ENCODE results near the gene CYP3A4.
"Not testable (repeated sequence)": the region's sequence is repeated elsewhere in the genome, so short reads cannot be mapped to it uniquely, and the experiment has no call there.

The CYP3A4 gene

DNA sequence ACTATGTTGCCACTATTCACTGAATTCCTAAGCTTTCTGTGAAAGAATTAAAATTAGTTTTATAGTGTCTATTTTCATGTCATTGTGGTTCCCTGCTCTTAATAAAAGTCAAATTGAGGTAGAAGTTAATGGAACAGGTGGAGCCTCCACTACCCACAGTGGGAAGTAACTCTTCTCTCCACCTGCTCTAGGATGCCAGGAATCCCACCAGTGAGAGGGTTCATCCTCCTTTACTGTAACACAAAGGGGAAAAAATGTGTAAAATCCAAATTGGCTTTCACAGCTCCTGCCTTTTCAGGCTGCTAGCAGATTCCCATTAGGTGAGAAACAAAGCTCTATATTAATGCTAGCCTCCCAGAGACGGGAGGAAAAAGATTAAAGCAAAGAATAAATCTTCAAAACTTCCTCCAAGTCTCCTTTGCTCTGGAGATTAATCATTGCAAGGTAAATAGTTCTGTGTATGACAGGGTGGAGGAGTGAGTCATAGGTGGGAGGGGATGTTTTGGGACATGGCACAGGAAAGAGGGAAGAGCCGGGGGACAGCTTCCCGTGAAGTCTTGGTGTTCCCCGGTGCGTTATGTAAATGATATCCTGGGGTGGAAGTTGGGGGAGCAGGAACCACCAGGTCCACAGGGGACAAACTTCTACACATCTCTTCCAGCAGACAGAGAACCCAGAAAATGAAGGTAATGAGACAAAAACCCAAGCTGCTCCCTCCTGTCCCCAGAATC lies 32.5 kb downstream of the CYP3A4 start:
- DNase-seq: not testable (repeated sequence)

DNA sequence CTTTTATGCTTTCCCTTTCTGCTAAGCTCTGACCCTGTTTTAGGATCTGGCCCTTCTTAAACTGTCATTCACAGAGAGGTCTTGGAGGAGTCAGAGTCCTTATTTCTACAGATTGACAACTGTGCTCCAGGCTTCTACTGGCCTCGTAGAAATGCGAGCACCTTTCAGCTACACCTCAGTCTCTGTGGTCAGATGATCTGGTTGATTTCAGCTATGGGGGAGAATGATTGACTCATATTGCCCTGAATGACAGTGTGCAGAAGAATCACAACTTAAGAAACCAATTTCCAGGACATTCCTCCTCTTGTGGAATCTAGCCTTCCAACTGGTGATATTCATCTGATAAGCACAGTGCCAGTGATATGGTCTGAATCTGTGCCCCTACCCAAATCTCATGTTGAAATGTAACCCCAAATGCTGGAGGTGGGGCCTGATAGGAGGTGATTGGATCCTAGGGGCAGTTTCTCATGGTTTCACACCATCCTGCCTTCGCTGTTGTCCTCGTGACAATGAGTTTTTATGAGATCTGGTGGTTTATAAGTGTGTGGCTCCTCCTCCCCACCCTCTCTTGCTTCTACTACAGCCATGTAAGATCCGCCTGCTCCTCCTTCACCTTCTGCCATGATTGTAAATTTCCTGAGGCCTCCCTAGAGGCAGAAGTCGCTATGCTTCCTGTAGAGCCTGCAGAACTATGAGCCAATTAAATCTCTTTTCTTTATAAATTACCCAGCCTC lies 35.0 kb downstream of the CYP3A4 start:
- no peak for DNase-seq

DNA sequence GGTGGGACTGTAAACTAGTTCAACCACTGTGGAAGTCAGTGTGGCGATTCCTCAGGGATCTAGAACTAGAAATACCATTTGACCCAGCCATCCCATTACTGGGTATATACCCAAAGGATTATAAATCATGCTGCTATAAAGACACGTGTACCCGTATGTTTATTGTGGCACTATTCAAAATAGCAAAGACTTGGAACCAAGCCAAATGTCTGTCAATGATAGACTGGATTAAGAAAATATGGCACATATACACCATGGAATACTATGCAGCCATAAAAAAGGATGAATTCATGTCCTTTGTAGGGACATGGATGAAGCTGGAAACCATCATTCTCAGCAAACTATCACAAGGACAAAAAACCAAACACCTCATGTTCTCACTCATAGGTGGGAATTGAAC lies 37.1 kb downstream of the CYP3A4 start:
- not testable (repeated sequence) for DNase-seq

DNA sequence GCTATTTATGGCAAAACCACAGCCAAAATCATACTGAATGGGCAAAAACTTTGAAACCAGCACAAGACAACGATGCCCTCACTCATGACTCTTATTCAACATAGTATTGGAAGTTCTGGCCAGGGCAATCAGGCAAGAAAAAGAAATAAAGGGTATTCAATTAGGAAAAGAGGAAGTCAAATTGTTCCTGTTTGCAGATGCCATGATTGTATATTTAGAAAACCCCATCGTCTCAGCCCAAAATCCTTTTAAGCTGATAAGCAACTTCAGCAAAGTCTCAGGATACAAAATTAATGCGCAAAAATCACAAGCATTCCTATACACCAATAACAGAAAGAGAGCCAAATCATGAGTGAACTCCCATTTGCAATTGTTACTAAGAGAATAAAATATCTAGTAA lies 38.6 kb downstream of the CYP3A4 start:
- not testable (repeated sequence) for DNase-seq

DNA sequence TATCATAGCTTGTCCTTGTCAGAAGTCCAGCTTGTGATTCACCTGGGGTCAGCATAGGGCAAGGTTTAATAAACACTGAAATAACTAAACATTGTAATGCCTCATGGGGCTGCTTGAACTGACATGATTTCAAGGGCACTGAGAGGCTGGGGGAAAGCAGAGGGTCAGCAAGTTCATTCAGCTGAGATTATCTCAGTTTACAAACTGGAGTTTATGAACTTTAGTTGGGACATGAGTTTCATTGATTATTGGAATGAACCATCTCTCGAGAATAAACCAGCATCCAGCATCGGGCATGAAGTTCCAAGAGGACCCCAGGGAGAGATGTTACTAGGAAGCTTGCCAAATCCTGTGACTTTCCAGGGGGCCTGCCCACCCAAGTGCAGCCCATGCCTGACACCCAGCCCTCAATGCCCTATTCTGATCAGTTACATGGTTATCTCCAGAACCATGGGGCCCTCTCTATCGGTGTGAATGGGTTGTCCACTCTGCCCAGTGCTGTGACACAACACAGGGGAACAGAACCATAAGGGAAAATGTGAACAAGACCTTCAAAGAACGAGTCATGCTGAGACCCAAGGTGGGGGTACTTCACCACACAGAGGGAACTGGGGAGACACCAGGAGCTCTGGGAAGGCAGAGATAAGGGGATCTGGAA lies 41.1 kb downstream of the CYP3A4 start:
- DNase-seq: no peak

DNA sequence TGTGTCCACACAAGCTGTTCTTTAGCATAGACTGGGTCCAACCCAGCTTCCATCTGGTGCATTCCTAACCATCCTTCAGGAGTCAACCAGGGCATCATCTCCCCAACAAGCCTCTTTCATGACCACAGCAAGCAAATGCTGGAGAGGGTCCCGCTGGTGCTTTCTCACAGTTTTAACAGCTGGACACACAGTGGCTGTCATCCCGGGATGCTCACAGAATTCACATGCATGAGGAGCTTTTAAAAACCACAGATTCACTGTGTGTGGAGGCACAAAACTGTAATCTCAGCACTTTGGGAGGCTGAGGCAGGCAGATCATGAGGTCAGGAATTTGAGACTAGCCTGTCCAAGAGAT lies 42.6 kb downstream of the CYP3A4 start:
- DNase-seq: no peak

DNA sequence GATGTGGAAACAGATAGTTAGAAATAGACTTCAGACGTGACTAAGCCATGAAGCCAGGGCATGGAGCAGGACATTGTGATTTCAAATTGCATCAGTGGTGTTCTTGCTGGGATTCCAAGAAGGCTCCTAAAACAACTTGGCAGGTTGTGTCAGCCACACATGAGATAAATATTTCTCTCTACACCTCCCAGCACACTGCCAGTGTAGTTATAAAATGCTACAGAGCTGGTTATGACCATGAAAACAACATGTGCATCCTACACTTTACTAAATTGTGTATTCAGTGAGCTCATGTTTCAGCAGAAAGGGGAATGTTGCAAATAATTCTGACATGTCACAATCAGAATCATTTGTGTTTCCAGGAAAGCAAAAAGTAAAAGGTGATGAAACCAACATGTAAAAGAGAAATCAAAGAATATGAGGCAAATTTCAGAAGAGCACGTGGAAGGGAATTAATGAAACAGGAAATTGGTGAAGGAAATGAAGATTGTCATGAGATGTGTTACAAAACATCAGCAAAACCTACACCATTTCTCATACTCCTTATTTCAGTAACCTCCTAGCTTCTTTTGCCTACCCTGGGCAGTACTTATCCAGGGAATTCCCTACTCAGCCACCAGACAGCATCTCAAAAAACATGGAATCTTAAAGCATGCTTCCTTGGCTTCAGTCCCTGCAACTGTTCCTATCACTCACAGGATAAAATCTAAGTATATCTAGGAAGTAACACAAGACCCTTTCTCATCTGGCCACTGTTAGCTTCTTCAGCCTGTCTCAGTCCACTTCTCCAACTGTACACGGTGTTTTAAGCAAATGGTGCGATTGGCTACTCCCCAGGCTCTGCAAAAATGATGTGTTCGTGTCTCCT lies 43.2 kb downstream of the CYP3A4 start:
- DNase-seq: no peak

DNA sequence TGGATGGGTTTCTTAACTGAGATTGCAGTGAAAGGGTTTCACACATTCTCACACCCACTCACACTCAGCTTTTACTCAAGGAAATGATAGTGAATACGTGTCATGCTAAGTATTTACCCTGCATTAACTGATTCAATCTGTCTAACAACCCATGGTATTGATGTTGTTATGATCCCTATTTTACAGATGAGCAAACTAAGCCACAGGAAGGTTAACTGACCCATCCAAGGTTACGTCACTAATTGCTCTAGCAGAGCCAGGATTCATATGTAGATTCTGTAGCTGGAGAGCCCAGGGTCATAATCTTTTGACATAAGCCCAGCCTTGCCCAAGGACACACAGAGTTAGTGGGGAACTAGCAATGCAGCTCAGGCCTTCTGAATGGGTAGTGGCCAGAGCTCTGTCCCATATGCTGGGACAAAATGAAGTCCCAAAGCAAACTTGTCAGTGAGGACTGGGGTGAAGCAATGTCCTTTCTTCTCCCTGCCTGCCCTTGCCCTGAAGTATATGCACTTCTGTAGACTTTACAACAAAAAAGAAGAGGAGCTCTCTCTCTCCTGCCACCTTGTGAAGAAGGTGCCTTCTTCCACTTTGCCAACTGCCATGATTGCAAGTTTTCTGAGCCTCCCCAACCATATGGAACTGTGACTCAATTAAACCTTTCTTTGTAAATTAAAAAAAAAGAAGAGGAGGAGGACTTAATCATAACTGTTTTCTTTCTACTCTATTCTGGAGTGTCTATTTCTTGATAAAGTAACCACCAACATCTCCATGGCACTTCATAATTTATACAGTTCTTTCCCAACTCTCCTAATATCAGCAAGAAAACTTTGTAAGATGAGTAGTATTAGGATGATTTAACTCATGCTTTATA lies 44.0 kb downstream of the CYP3A4 start:
- no peak for DNase-seq

DNA sequence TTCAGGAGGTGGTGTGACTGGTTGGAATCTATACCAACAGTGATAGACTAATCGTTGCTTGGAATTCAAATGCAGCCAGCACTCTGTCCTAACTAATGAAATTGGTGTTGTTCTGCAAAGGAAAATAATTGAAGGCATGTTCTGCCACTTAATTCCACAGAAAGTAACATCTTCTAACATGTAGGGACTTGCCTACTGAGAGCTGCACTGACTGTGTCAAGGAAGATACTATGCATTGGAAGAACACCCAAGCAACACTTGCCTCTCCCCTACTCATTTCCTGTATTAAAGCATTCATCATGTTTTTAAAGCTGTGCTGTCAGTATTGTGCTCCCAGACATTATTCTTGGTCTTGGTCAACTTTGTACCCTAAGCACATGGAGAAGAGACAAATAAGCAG lies 46.3 kb downstream of the CYP3A4 start:
- DNase-seq: no peak

DNA sequence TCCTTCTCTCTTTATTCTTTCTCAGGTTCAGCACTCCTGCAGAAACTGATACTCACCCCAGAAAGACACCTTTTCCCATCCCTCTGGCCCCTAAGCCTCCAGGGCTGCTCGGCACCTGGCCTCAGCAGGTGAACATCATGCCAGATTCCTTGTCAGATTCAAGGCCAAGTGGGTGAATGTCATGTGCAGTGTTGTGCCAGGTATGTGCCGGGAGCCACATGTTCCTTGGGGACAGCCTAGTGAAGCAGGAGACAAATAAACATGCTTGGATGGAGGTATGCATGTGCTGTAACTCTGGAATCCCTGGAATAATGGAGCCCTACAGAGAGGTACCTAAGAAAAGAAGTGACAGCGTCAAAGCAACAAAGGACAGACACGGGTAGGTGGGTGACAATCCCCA lies 47.3 kb downstream of the CYP3A4 start:
- DNase-seq: not testable (repeated sequence)

DNA sequence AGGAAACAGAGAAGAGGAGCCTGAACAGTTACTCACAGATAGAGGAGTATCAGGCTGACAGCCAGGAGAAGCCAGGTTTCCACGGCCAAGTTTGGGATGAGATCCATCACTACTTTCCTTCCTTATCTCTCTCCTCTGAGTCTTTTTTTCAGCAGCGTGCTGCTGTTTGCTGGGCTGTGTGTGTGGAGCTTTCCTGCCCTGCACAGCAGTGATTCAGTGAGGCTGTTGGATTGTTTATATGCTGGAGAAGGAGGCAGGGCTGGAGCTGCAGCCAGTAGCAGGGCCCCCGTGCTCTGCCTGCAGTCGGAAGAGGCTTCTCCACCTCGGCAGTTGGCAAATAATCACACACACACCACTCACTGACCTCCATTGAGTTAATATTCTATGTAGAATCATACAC lies 49.0 kb downstream of the CYP3A4 start, which contains the start of gene CYP3A7:
Gene CYP3A7 (minus strand): TSS at position 210 of the 400 bp plus-strand sequence. CDS start 103 bp downstream, at position 107.
- DNase-seq: no peak

DNA sequence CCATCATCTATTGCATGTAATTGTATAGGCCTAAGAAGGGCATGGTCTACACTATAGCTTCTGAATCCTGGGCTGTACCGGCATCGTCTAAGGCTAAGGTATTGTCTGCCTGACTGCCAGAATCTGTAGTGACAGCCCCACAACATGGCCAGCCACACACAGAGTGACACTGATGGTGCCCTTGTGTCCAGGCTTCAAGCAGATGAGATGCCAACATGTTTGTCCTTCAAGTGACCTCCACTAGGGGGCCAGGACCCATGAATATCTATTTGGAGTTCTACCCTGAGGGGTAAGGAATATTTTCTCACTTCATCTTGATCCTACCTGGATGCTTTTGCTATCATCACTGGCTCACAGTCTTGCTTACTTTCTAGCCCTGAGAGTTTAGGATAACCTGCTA lies 50.5 kb downstream of the CYP3A4 start:
- DNase-seq: no peak

DNA sequence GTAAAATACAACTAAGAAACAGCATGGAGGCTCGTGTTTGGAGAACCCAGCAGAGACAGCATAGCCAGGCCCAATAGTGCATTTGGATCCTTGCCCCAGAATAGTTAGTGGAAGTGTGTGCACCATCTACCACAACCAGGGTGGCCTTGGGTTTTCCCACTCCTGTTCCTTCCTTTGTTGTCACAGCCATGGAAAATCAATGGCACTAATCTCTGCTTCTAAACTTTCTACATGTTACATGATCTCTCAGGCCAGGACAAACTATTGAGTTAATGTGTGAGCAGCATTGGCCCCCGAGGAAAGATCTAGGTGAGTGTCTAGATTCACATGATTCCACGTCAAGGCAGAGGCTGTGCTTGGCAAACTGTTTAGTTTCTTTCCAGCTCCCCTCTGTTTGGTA lies 51.0 kb downstream of the CYP3A4 start:
- DNase-seq: no peak

DNA sequence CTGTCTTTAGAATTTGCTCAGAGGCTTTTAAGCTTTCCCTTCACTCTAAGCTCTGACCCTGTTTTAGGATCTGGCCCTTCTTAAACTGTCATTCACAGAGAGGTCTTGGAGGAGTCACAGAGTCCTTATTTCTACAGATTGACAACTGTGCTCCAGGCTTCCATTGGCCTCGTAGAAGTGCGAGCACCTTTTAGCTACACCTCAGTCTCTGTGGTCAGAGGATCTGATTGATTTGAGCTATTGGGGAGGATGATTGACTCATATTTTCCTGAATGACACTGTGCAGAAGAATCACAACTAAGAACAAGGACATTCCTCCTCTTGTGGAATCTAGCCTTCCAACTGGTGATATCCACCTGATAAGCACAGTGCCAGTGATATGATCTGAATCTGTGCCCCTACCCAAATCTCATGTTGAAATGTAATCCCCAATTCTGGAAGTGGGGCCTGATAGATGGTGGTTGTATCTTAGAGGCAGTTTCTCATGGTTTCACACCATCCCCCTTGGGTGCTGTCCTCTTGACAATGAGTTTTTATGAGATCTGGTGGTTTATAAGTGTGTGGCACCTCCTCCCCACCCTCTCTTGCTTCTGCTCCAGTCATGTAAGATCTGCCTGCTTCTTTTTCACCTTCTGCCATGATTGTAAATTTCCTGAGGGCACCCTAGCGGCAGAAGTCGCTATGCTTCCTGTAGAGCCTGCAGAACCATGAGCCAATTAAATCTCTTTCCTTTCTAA lies 52.2 kb downstream of the CYP3A4 start:
- no peak for DNase-seq

DNA sequence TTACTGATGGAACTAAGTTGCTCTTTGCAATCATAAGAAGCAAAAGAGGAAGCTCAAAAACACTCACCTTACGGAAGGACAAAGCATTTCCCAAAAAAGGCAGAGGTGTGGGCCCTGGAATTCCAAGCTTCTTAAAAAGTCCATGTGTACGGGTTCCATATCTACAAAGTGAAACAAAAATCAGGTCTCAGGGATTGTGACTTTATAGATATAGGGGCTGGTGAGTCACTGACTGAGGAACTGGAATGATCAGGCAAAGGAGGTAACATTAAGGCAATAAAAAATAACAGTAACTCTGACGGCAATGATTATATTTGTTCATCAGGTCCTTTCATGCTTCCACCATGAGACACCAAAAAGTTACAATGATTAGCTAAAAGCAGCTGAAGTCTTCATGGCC lies 53.0 kb downstream of the CYP3A4 start:
- DNase-seq: no peak

DNA sequence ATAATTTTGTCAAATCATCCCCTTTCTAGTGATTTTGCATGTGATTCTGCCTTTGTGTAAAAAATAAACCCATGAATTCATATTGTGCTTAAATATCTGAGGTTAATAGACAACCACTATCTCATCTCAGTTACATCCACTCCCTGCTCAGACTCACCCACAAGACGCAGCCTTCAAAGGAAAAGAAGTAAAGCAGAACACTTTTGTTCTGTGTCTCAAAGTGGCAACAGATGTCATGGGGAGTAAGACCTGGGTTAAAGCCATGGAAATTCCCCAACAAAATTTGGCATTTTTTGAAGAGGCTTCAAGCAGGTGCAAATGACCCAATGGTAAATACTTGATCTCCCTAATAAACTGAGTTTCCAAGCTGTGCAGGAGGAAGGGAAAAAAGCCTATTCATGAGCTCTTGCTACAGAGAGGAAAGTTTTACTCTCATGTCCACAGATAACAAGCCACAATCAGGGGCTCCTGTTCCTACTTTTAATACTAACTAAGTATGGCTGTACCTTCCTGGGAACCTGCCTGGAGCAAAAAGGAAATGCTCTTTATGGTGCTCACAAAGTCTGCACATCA lies 53.7 kb downstream of the CYP3A4 start:
- DNase-seq: no peak

DNA sequence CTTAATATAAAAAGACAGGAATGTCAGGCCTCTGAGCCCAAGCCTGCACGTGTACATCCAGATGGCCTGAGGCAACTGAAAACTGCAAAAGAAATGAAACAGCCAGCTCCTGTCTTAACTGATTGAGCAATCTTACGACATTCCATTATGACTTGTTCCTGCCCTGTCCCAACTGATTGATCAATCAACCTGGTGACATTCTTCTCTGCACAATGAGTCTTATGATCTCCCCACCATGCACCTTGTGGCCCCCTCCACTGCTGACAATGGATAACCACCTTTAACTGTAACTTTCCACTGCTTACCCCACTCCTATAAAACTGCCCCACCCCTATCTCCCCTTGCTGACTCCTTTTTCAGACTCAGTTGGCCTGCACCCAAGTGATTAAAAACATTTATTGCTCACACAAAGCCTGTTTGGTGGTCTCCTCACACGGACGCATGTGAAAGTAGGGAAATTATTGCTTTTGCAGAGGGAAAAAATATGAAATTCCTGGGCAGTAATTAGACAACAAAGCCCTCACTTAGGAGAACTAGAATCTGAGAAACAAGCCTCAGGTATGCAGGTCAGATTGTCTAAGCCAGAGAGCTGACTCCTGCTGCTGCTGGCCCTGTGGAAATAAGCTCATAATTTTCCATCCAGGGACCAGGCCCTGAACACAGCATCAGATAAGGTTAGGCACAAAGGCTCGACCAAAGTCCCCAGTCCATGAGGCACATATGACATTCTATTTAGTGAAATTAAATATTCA lies 54.3 kb downstream of the CYP3A4 start:
- DNase-seq: no peak

DNA sequence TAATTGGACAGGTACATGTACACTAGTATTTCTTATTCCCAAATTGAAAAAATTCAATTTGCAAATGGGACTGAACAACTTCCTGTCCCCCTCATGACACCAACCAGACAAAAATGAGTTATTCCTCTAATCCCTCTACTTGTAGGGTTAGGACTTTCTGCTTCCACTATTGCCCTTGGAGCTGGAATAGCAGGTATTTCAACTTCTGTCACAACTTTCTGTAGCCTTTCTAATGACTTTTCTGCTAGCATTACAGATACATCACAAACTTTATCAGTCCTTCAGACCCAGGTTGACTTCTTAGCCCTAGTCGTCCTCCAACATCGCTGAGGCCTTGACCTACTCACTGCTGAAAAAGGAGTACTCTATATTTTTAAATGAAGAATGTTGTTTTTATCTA lies 55.4 kb downstream of the CYP3A4 start:
- DNase-seq: no peak

DNA sequence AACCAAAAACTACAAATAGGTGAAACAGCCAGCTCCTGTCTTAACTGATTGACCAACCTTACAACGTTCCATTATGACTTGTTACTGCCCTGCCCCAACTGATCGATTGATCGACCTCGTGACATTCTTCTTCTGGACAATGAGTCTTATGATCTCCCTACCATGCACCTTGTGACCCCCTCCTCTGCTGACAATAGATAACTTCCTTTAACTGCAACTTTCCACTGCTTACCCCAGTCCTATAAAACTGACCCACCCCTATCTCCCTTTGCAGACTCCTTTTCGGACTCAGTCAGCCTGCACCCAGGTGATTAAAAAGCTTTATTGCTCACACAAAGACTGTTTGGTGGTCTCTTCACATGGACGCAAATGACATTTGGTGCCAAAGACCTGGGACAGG lies 60.8 kb downstream of the CYP3A4 start:
- DNase-seq: not testable (repeated sequence)
